GM19043 (cell line): ENCODE measurements around the gene ERC1.
"Not testable (repeated sequence)": the region's sequence is repeated elsewhere in the genome, so short reads cannot be mapped to it uniquely, and the experiment has no call there.

Source experiments
- ATAC-seq: cut with Tn5 transposase; IDR thresholded peaks from one replicate; pipeline ENCODE4 v1.9.1; 2021; ENCODE audit warnings: low read depth; ENCODE audit not compliant: unreplicated experiment

ERC1 gene

DNA sequence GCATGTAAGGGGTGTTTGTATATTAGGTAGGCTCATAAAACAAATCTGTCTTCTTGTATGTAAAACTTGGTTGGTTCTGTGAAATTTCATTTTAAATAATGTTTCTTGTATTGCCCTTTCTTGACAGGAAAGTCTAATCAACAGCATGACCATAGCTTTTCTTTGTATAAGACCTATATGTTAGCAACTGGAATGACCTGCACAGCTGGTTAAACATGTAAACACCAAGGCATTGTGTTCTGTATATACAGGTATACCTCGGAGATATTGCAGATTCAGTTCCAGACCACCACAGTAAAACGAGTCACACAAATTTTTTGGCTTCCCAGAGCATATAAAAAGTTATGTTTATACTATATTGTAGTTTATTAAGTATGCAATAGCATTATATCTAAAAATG lies 183.6 kb downstream of the ERC1 start:
- ATAC-seq = no peak

DNA sequence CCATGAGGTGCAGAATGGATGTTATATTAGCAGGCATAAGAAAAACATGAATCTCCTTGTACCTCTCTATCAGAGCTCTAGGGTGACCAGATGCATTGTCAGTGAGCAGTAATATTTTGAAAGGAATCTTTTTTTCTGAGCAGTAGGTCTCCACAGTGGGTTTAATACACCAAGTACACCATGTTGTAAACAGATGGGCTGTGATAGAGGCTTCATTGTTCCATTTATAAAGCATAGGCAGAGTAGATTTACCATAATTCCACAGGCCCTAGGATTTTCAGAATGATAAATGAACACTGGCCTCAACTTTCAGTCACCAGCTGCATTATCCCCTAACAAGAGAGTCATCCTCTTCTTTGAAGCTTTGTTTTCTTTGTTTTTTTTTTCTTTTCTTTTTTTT lies 185.2 kb downstream of the ERC1 start:
- ATAC-seq = no peak

DNA sequence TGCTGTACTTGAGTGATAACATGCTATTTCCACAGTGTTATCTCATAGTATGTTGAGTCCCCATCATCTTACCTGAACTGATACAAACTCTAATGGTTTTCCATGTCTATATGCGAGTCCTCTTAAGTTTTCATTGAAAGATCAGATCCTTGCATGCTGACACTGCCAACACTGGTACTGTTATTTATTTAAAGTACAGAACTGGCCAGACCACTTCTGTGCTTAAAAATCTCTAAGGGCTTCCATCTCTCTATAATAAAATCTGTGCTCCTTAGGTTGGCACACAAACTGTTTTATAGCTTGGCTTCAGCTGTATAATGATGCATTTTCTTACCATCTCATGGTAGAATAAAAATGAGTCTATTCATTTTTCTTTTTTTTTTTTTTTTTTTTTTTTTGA lies 188.1 kb downstream of the ERC1 start:
- no peak for ATAC-seq

DNA sequence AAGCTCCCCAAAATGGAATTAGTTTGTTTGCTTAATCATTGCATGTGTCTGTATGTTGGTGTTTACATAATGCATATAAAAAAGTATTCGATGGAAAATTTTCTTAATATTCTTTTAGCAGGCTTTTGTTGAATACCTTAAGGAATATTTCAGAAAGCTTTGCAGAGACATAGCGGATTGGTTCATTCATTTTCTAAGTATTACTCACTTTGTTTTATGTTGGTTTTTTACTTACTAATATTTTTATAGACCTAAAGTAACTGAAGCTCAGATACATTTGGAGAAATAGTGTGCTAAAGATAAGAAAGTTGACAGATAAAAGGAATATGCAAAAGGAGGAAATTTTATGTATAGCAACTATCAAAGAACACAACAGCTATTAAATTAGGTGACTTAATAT lies 191.0 kb downstream of the ERC1 start:
- ATAC-seq = no peak

DNA sequence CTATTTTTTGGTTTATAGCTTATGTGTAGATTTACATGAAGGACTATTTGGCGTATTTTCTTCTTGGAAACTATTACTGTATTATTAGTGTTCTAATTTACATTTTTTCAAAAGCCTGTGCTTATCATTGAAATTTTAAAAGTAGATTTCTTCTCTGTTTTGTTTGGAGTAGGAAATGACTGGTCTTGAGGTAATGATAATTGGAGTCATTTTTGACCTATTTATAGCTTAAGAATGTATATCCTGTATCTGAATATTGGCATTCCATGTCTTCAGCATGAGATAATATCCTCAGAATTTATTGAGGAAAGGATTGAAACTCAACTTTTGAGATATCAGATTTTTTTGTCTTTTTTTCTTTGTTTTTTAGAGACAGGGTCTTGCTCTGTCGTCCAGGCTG lies 193.4 kb downstream of the ERC1 start:
- ATAC-seq = no peak

DNA sequence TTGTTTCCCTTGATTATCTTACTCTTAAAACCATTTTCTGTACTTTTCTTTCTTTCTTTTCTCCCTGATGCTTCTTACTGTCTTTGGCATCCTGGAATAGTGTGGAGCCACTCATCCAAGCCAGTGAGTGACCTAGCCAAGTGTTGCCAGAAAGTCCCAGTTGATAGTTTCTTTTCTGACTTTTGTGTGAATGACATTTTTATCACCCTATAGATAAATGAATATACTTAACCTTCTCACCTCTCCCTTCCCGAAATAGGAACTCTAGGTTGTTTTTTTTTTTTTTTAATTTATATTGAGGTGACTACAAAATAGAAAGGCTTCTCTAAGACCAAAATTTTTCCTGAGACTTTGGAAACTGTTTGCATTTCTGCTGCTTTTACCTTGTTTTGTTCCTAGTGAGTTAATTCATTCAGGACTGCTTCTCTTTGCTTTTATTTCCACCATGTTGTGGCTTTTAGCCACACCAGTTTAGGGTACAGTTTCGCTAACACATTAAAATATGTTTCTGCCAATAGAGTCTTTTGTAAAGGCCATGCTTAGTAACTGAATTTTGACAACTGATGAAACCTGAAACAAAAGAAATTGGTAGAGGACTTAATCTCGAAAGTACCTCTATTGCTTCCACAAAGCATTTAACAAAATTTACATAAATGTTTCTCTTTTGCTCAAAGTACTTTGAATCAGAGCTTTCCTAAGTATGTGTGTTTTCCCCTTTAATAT lies 194.6 kb downstream of the ERC1 start:
- ATAC-seq = no peak

DNA sequence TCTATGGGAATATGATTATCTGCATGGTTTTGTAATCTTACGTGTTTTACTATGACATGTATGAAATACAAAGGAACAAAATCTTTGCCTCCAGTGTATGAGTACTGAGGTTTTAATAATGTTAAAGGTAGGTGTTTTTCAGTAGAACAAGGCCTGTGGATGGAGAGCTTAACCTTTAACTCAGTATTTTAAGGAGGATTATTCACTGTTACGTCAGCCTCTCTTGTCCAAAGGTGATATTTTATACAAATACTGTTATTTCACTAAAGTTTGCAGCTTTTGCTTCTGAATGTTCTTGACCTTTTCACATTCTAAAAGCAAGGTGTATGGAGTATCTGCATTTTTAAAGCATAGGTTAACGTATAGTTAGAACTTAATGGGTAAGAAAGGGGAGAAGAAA lies 195.3 kb downstream of the ERC1 start:
- no peak for ATAC-seq

DNA sequence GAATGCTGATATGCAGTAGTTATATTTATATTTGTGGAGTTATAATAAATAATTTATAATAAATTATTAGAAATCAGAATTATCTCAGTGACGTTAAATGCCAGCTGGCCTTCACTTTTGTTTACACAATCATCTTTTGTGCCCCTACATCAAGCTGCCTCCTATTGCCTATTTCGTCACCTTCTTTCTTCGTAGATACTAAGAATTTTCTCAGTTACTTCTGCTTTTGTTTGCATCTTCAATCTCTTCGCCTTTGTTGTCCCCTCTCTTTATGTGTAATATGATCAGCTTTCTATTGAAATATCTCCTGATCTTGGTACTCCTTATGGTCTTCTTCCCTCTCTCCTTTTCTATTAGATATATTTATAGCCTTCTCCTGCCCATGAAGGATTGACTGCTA lies 197.0 kb downstream of the ERC1 start:
- no peak for ATAC-seq

DNA sequence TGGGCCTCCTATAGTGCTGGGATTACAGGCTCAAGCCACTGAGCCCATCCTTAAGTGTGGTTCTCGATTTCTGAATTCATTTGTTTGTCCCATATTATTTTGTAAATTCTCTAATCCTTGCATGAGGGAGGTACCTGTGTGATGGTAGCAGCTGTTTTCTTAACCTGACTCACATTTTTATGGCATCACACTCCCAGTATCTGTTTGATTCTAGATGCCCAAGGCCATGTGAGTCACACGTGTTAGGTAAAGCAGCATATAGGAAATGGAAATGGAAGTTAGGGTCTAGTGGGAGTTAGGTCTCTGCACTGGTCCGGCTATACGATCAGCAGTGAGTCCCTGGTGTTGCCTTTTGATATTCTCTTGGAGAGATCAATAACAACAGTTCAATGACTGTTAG lies 198.1 kb downstream of the ERC1 start:
- no peak for ATAC-seq

DNA sequence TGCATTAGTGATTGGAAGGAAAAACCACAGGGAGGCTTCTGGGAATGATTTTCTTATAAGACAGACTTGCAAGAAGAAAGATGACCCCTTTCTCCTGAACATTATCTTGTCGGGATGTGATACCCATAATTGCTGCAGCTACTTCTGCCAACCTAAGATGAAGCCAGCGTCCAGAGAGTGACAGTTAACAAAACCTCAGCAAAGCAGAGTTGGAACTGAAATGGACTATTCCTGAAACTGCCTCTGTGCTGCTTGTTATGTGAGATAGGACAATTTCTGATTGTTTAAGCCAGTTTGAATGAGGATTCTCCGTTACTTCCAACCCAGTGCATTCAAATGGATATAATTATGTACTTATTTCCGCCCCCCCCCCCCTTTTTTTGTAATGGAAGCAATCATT lies 204.5 kb downstream of the ERC1 start:
- ATAC-seq = no peak

DNA sequence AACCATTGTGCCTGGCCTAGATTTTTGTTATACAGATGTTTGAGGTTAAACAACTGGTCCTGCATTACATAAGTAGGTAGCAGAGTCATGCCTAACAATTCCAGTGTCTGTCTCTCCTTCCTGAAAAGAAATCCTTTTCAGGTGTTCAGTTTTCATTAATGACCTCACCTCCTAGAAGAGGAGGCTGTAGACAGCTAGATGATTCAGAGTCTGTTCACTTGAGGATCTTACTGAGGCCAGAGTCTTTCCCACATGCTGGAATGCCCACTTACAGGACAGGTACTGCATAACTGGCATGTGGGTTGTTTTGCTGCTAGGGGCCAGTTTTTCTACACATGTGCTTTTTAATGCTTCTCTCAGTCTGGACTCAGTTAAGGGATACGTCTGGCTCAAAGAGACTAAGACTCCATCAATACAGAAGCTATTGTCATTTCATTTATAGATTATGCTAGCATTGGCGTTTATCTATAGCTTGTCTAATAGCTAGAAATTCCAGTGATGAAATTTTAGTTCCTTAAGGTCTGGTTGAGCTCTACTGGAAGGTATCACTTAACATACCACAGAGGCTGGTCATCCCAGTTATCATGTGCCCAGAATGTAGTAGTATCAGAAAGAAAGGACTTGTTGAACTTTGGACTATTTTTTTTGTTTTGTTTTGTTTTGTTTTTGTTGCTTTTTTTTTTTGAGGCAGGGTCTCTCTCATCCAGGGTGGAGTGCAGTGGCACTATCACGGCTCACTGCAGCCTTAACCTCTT lies 206.4 kb downstream of the ERC1 start:
- ATAC-seq = no peak

DNA sequence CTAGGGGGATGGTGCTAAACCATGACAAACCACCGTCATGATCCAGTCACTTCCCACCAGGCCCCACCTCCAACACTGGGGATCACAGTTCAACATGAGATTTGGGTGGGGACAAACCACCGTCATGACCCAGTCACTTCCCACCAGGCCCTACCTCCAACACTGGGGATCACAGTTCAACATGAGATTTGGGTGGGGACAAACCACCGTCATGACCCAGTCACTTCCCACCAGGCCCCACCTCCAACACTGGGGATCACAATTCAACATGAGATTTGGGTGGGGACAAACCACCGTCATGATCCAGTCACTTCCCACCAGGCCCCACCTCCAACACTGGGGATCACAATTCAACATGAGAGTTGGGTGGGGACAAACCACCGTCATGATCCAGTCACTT lies 207.8 kb downstream of the ERC1 start:
- not testable (repeated sequence) for ATAC-seq

DNA sequence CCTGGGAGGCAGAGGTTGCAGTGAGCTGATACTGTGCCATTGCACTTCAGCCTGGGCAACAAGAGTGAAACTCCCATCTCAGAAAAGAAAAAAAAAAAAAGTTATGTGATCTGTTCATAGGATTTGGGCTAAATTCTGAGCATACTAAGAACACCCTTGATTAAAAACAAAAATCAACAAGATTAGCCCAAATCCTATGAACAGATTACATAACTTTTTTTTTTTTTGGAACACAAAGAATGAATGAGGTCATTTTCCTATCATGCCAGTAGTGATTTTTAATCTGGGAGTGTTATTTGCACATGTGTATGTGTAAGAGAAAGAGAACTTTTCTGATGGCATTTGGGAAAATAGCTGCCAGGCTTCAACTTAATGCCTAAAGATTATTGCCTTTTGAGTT lies 208.7 kb downstream of the ERC1 start:
- ATAC-seq = no peak

DNA sequence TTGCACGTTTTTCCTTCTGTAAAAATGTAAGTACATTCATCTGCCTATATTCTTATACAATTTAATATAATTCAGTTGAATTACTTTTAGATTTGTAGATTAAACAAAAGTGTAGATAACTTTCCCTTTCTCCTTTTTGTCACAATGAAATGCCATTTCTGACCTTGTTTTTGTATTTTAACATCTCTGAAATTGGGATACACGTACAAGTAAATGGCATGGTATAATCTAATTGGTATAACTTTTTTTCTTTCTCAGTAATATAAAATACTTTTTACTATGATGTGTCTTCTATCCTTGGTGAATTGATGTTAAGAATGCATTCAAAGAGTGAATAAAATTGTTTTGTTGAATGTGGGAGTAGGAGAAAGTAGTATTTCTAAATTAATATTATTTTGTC lies 210.0 kb downstream of the ERC1 start:
- no peak for ATAC-seq

DNA sequence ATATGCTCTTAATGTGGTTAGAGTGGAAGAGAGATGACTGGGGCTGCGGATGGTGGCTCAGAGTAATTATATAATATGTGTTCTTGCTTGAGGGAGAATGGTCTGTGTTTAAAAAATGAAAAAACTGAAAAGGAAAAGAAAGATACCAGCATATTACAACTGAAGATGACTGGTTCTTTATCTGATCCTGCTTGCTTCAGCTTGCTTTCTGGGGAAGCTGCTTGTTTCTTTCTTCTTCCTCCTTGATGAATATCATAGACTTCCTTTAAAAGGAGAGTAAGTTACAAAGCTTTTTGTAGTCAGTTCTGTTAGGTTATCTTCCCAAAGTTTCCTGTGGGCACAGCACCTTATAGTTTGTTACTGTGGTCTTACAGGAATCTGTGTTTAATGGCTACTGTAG lies 210.9 kb downstream of the ERC1 start:
- no peak for ATAC-seq

DNA sequence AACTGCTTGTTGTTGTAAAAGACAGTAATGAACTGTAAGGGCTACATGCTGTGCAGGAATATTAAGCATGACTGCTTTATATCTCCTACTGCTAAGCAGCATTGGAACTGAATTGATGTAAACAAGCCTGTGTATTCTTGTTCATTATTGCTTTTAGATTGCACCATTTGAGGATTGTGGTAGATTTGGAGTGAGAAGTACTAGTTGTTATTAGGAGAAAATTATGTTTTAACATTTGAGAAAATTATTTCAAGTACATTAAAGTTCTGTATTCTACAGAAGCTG lies 212.7 kb downstream of the ERC1 start:
- no peak for ATAC-seq

DNA sequence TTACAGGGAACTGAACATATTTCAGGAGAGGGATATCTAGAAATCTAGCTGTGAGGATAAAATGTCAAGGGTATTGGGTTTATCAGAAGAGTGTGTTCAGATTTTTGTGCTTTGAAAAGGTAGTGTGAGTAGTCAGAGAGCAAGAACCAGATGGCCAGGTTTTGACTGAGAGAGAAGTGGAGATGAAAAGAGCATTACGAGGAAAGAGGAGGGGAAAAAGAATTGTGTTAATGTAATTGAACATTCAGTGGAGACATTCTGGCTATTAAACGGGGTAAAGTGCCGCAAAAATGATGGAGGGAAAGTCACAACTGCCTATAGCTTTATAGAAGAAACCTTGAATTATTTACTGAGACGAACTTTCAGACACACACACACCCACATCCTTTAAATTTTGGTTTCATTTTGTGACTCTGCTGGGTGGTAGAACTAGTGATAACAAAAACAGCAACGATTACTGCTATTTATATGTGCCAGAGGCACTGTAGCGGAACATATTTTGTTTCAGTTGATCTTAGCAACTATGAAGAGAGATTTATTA lies 213.6 kb downstream of the ERC1 start:
- peak; percentile 82 for ATAC-seq

DNA sequence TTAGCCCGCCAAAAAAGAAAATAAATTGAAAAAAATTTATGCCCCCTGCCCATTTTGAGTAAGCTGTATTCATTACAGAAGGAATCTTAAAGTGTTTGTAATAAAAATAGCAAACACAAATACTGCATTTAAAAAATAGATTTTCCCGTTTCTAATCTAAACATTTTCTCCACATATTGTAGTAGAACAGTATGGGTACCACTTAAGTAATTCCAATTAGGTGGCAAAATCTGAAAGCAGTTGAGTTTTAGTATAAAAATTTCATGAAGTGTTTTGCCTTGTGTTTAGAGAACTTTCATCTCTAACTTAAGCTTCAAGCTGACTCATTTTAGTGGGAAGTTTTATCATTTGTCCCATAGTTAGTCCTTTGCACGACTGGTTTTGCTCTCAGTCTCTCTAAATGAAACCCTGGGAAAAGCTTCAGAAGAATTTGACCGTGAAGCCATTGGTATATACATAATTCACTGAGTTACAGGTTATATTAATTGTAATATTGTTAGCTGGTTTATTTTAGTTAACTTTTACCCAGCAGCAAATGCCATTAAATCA lies 214.6 kb downstream of the ERC1 start:
- ATAC-seq = no peak

DNA sequence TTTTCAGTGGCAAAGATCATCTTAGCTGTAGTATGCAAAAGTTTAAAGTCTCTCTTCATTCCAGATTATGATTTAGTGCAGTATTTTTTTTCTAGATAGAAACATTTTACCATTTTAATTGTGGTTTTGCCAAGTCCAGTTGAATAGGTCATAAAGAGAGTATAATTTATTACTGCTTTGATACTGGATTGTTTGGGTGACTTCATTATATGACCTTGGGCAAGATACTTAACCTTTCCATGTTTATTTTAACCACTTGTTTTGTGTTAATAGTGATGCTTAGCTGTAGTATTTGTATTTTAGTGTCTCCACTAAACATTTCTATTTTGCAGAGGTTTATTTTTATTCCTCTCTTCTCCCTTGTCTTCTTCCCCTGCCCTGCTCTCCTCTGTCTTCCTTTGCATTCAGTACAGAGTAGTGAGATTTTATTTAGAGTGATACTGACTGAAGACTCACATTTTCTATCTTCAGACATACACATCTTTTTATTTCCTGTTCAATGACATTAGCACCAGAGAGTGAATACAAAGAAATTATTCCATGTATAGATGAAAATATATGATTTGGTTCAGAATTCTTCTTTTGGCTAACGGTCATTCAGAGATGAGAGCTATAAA lies 215.2 kb downstream of the ERC1 start:
- no peak for ATAC-seq

DNA sequence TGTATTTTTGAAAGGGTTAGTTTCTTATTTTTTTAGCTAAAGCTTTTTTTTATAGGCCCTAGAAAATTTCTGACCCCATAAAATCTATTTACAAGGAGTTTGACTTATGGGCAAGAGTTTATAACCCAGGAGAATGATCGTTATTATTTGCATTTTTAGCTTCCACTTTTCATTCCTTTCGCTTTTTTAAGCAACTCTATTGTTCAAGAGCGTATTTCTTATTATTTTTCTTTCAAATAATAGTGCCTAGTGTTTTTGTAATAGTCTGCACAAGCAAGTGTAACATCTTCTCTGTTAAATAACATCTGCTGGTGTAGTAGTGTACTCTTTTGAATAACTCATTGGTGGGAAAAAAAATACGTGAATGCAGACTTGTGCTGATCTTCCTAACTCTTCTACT lies 216.3 kb downstream of the ERC1 start:
- no peak for ATAC-seq

DNA sequence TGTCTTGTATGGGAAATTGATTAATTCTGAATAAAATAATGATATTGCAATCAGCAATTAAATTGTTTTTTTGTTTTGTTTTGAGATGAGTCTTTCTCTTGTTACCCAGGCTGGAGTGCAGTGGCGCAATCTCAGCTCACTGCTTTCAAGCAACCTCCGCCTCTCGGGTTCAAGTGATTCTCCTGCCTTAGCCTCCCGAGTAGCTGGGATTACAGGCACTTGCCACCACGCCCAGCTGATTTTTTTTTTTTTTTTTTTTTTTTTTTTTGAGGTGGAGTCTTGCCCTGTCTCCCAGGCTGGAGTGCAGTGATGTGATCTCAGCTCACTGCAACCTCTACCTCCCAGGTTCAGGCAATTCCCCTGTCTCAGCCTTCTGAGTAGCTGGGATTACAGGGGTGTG lies 217.7 kb downstream of the ERC1 start:
- not testable (repeated sequence) for ATAC-seq

DNA sequence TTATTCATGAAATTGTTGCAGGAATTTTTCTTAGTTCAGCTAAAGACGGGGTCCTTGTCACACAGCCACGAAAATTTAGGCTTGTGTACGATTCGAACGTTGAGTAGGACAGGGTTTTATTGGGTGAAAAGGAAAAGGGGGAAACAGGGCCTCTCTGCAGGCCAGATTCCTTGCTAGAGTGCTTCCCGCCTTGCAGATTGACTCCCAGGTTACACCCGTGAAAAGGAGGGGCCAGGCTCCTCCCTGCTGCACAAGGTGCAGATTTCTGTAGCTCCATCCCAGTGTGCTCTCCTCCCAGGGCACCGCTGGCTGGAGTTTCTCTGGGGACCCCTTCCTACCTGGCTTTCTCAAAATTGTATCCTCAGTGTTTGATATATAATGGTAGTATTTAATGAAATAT lies 221.5 kb downstream of the ERC1 start:
- no peak for ATAC-seq
